ENCODE data around the gene RAB27B.

Gene RAB27B

GRCh38 chr18:54867131-54867530 is 38.9 kb downstream of the RAB27B start:
- DNase-seq (ENCODE audit: low read depth in 3 of 3): no peak

- DNase-seq (ENCODE audit: low read depth in 3 of 3): no peak
These were observed 43.0 kb downstream of the RAB27B start for GRCh38 chr18:54871231-54871630.

GRCh38 chr18:54872681-54873080 is 44.4 kb downstream of the RAB27B start:
- DNase-seq (ENCODE audit: low read depth in 3 of 3): no peak

GRCh38 chr18:54873884-54874255 is 45.6 kb downstream of the RAB27B start:
- no peak for DNase-seq (ENCODE audit: low read depth in 3 of 3)

GRCh38 chr18:54875063-54875462 is 46.8 kb downstream of the RAB27B start:
- DNase-seq (ENCODE audit: low read depth in 3 of 3): no peak

GRCh38 chr18:54877076-54877475 is 48.8 kb downstream of the RAB27B start:
- DNase-seq (ENCODE audit: low read depth in 3 of 3): no peak

GRCh38 chr18:54878159-54878622 is 49.9 kb downstream of the RAB27B start:
- DNase-seq (ENCODE audit: low read depth in 3 of 3): no peak

- DNase-seq (ENCODE audit: low read depth in 3 of 3): no peak
These were observed 50.5 kb downstream of the RAB27B start for GRCh38 chr18:54878659-54879358.

GRCh38 chr18:54879691-54880090 is 51.4 kb downstream of the RAB27B start:
- DNase-seq (ENCODE audit: low read depth in 3 of 3): no peak

GRCh38 chr18:54880395-54881105 is 52.3 kb downstream of the RAB27B start:
- no peak for DNase-seq (ENCODE audit: low read depth in 3 of 3)

GRCh38 chr18:54881229-54881768 is 53.0 kb downstream of the RAB27B start:
- DNase-seq (ENCODE audit: low read depth in 3 of 3): no peak

- DNase-seq (ENCODE audit: low read depth in 3 of 3): no peak
These were observed 54.0 kb downstream of the RAB27B start for GRCh38 chr18:54882318-54882717.

GRCh38 chr18:54883816-54884604 is 55.7 kb downstream of the RAB27B start:
- no peak for DNase-seq (ENCODE audit: low read depth in 3 of 3)

- DNase-seq (ENCODE audit: low read depth in 3 of 3): no peak
These were observed 60.1 kb downstream of the RAB27B start for GRCh38 chr18:54888378-54888777.

- DNase-seq (ENCODE audit: low read depth in 3 of 3): no peak
These were observed 60.7 kb downstream of the RAB27B start for GRCh38 chr18:54888933-54889332.

- DNase-seq (ENCODE audit: low read depth in 3 of 3): no peak
These were observed 71.2 kb downstream of the RAB27B start for GRCh38 chr18:54899500-54899899.

GRCh38 chr18:54900290-54900689 is 72.0 kb downstream of the RAB27B start:
- no peak for DNase-seq (ENCODE audit: low read depth in 3 of 3)

- DNase-seq (ENCODE audit: low read depth in 3 of 3): no peak
These were observed 76.3 kb downstream of the RAB27B start for GRCh38 chr18:54904581-54904980.

- no peak for DNase-seq (ENCODE audit: low read depth in 3 of 3)
These were observed 77.4 kb downstream of the RAB27B start for GRCh38 chr18:54905629-54906028.

- no peak for DNase-seq (ENCODE audit: low read depth in 3 of 3)
These were observed 78.3 kb downstream of the RAB27B start for GRCh38 chr18:54906331-54907185.

- no peak for DNase-seq (ENCODE audit: low read depth in 3 of 3)
These were observed 81.3 kb downstream of the RAB27B start for GRCh38 chr18:54909538-54909937.

Measured in stimulated activated CD4-positive, alpha-beta T cell treated with anti-CD3 and anti-CD28 coated beads, TNF-alpha, amount 100 ng/mL, for 48 hours (primary cell).